ENCODE measurements around the gene CLEC18A. TPM values are rescaled to one million over a fixed set of nuclear protein-coding genes. Genes with fewer than 3 reads are reported as not detected.
"Not testable (repeated sequence)": the region's sequence is repeated elsewhere in the genome, so short reads cannot be mapped to it uniquely, and the experiment has no call there.

CLEC18A gene
- total RNA-seq, 2 donors from 2014 or later: 0.47 TPM; not detected in 1

DNA sequence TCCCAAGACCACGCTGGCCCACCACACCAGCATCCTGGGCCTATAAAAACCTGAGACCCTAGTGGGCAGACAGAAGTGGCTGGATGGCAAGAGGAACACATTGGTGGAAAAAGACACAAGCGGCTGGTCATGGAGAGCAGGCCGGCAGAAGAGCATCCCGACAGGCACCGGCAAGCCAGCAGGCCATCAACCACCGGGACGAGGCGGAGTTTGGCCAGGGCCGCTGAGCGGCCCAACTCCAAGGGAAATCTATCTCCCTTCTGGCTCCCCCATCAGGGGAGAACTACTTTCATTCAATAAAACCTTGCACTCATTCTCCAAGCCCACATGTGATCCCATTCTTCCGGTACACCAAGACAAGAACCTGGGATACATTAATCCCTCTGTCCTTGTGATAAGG, 61.8 kb downstream of the CLEC18A start:
- not testable (repeated sequence) for H3K4me1 ChIP-seq; H3K27ac ChIP-seq; DNase-seq (ENCODE audit: low spot score); H3K27me3 ChIP-seq; H3K9me3 ChIP-seq; H3K4me3 ChIP-seq
- H3K36me3 ChIP-seq: peaks cover 29% of the 10 kb centered on the region

MicroRNA genes within 50 kb of the gene (microRNA counts, 767-probe panel; counts per million panel counts)
- microRNA hsa-miR-140-3p (0 to 2,247 counts per million in 2 donors), microRNA hsa-miR-140-5p (3,379 to 6,442 counts per million in 2 donors)

Small RNAs within 50 kb of the gene (microRNA-seq; reads per million reads assigned to microRNA genes)
- gene MIR140 (ENCODE audit: borderline number of aligned reads in 2 of 2, borderline replicate concordance in 1 of 2): 4,276 to 4,999 reads per million in 2 donors

Other genes with a start within 250 kb of the CLEC18A start
- 10 to 100 TPM; 41.8 to 62.9 TPM for gene NQO1, start 224.8 kb upstream of the CLEC18A start, total RNA-seq
- gene NOB1, start 196.4 kb upstream of the CLEC18A start, total RNA-seq: 10 to 100 TPM; 12.9 to 22.2 TPM
- gene WWP2, start 189.0 kb upstream of the CLEC18A start, total RNA-seq: 10 to 100 TPM; 16.1 to 21.2 TPM
- gene PDPR, start 163.0 kb downstream of the CLEC18A start, total RNA-seq: 10 to 100 TPM; 19.3 to 26.4 TPM
- gene CLEC18C, start 222.5 kb downstream of the CLEC18A start, total RNA-seq: not detected